HG03175 (cell line): Measurements from ENCODE around the gene ZIC4.

Source experiments
- ATAC-seq: cut with Tn5 transposase; IDR thresholded peaks from one replicate; pipeline ENCODE4 v1.9.1; 2021; ENCODE audit warnings: mild to moderate bottlenecking, moderate library complexity; ENCODE audit not compliant: unreplicated experiment

Gene ZIC4

GRCh38 chr3:147393261-147393942, 12.9 kb downstream of the ZIC4 start:
- no peak for ATAC-seq

GRCh38 chr3:147392625-147392946, 13.8 kb downstream of the ZIC4 start:
- ATAC-seq, result no peak

- ATAC-seq, result no peak
Measured at GRCh38 chr3:147391781-147392624, 14.3 kb downstream of the ZIC4 start.

GRCh38 chr3:147390589-147391569, 15.5 kb downstream of the ZIC4 start:
- no peak for ATAC-seq

- ATAC-seq, result no peak
Measured at GRCh38 chr3:147389717-147390116, 16.6 kb downstream of the ZIC4 start.

- ATAC-seq, result no peak
Measured at GRCh38 chr3:147388700-147389580, 17.4 kb downstream of the ZIC4 start.

- no peak for ATAC-seq
Measured at GRCh38 chr3:147387885-147388699, 18.3 kb downstream of the ZIC4 start.

GRCh38 chr3:147387291-147387884, 19.0 kb downstream of the ZIC4 start:
- no peak for ATAC-seq

GRCh38 chr3:147385059-147386012, 21.0 kb downstream of the ZIC4 start:
- ATAC-seq, result no peak

- no peak for ATAC-seq
Measured at GRCh38 chr3:147384210-147385058, 21.9 kb downstream of the ZIC4 start.

GRCh38 chr3:147383617-147384016, 22.7 kb downstream of the ZIC4 start:
- ATAC-seq, result no peak

GRCh38 chr3:147381596-147381995, 24.7 kb downstream of the ZIC4 start:
- no peak for ATAC-seq

- no peak for ATAC-seq
Measured at GRCh38 chr3:147380977-147381376, 25.4 kb downstream of the ZIC4 start.

- no peak for ATAC-seq
Measured at GRCh38 chr3:147380387-147380951, 25.9 kb downstream of the ZIC4 start.

- ATAC-seq, result no peak
Measured at GRCh38 chr3:147379651-147380050, 26.7 kb downstream of the ZIC4 start.
